Measurements from ENCODE around the gene HOTAIR. TPM values are rescaled to one million over a fixed set of nuclear protein-coding genes. Genes with fewer than 3 reads are reported as not detected.

Gene HOTAIR
- total and polyA plus RNA-seq, 2 donors (not counting 3 experiments of a cell fraction or from before 2014, with no cell fraction given) = not detected

DNA sequence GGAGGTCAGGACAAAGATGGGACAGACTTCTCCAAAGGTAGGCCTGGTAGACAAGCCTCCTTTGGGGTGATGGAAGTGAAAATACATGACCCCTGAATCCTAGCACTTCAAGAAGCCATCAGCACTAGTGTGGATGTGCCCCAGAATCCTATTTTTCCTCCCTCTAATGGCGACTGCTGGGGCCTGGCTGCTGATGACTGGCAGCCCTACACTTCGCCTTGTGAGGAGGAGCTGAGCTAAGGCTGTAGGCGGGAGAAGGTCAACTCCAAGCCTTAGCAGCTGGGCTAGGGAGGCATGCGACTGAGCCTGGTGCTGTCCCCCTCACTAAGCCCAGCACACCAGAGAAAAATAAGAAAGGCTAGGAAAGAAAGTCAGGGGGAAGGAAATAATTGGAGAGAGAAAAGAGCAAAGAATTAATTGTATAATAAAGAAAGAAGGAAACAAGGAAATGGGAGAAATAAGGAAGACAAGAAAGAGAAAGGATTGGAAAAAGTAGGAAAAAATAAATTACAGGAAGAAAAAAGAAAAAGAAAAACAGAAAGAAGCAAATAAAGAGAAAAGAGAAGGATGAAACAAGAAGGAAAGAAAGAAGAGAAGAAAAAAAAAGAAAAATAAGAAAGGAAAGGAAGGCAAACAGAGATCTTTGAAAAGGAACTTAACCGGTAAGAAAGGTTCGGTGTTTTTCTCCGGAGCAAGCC, 5.5 kb upstream of the HOTAIR start:
- Histone ChIP-seq H3K36me3 (ENCODE audit: control insufficient read depth in 2 of 2, extremely low read depth in 1 of 2, insufficient read depth in 2 of 2, low read length in 2 of 2) (no peaks in the 10 kb centered on the region), H3K4me1 (ENCODE audit: control insufficient read depth, extremely low read depth, insufficient read depth, low read length) (no peaks in the 10 kb centered on the region), H4K20me1 (replicated peaks; ENCODE audit: control insufficient read depth, extremely low read depth, insufficient read depth, low read length) (no peaks in the 10 kb centered on the region), H3K9me1 (replicated peaks; ENCODE audit: control insufficient read depth, extremely low read depth, insufficient read depth, low read length) (no peaks in the 10 kb centered on the region), H3K27ac (ENCODE audit: insufficient read depth, low read depth, low read length) (no peak overlapping the region), H3K9me3 (replicated peaks; ENCODE audit: control insufficient read depth, insufficient read depth, low read length) (no peaks in the 10 kb centered on the region), H3K9ac (replicated peaks; ENCODE audit: extremely low read depth, insufficient read depth, low read length) (no peak overlapping the region), H3K79me2 (ENCODE audit: control insufficient read depth, insufficient read depth, low read length) (no peaks in the 10 kb centered on the region), H2AFZ (ENCODE audit: low read depth, low read length) (no peak overlapping the region), H3K4me3 (replicated peaks in 1 of 3; ENCODE audit: insufficient read depth in 1 of 3, low read depth in 1 of 3, low read length in 3 of 3) (no peak overlapping the region), H3K27me3 (ENCODE audit: control insufficient read depth in 2 of 2, insufficient read depth in 2 of 2, low read length in 2 of 2) (peaks cover 84 to 91% of the 10 kb centered on the region in 2 experiments), H3K4me2 (ENCODE audit: insufficient read depth, low read length) (no peak overlapping the region)
- no peak for FAIRE-seq
- no peak for DNase-seq (ENCODE audit: low read depth, low spot score)
- ChIA-PET POLR2A (no interaction called here), CTCF (interaction anchor here (0.8 kb wide), 1 partner anchor 25 kb away, joined by 3 read pairs; no protein-coding TSS in a partner anchor)
- dilution Hi-C loops (cut with MboI; ENCODE audit: extremely low pct_ligation_motif_present, low sequenced_read_pairs) = no loop called here
- no TSS peak for BruUV-seq (replicated peaks)
- intact Hi-C loops (cut with micrococcal nuclease) = no loop called here
- TF ChIP-seq POLR2A (IDR thresholded peaks at IDR 0.05; ENCODE audit: low read depth, low read length) (no peak), GATA2 (IDR thresholded peaks at IDR 0.05; ENCODE audit: insufficient read depth, insufficient read length, low read depth, low read length) (no peak), FOS (IDR thresholded peaks at IDR 0.05; ENCODE audit: borderline replicate concordance, insufficient read depth, low read length) (no peak), EZH2 (IDR thresholded peaks at IDR 0.05; ENCODE audit: borderline replicate concordance, low read depth, low read length, severe bottlenecking) (no peak)
- TF ChIP-seq, protein P1, sequence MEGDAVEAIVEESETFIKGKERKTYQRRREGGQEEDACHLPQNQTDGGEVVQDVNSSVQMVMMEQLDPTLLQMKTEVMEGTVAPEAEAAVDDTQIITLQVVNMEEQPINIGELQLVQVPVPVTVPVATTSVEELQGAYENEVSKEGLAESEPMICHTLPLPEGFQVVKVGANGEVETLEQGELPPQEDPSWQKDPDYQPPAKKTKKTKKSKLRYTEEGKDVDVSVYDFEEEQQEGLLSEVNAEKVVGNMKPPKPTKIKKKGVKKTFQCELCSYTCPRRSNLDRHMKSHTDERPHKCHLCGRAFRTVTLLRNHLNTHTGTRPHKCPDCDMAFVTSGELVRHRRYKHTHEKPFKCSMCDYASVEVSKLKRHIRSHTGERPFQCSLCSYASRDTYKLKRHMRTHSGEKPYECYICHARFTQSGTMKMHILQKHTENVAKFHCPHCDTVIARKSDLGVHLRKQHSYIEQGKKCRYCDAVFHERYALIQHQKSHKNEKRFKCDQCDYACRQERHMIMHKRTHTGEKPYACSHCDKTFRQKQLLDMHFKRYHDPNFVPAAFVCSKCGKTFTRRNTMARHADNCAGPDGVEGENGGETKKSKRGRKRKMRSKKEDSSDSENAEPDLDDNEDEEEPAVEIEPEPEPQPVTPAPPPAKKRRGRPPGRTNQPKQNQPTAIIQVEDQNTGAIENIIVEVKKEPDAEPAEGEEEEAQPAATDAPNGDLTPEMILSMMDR (IDR thresholded peaks at IDR 0.05; ENCODE audit: extremely low read depth in 1 of 2, insufficient read depth in 1 of 2, low read depth in 1 of 2, low read length in 2 of 2) = no peak
- TF ChIP-seq, protein P2, sequence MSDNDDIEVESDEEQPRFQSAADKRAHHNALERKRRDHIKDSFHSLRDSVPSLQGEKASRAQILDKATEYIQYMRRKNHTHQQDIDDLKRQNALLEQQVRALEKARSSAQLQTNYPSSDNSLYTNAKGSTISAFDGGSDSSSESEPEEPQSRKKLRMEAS (IDR thresholded peaks at IDR 0.05; ENCODE audit: insufficient read depth, insufficient read length) = no peak
